Stimulated activated CD8-positive, alpha-beta memory T cell treated with anti-CD3 and anti-CD28 coated beads, Interleukin-7, amount 100 ng/mL, for 4 hours (primary cell): ENCODE data around the gene PLCL1.
"Not testable (repeated sequence)": the region's sequence is repeated elsewhere in the genome, so short reads cannot be mapped to it uniquely, and the experiment has no call there.

Source experiments
- DNase-seq, 2 donors: peaks; one replicate each; pipeline ENCODE4 v3.0.0-alpha.2; 2020; ENCODE audit warnings: low read depth in 2 of 2

PLCL1 gene

DNA sequence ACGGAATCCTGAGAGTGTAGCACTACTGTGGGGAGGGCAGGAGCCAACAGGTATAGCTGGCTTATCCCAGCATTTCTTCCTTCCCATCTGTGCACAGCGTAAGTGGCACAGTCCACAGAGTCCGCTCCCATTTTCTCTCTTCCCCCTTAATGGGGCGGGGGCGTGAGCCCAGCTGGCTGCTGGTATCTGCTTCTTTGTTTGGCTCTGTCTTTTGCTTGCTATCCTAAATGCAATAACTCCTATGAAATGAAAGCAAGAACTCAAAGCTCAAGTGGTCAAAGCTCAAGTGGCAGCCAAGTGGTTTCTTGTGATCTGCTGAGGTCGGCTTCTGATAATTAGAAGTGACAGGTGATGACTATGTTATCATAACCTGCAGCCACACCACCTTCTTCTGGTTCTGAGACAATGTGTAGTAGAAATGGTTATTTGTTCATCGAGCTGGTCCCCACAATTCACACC is 192.7 kb downstream of the PLCL1 start:
- no peak for DNase-seq

DNA sequence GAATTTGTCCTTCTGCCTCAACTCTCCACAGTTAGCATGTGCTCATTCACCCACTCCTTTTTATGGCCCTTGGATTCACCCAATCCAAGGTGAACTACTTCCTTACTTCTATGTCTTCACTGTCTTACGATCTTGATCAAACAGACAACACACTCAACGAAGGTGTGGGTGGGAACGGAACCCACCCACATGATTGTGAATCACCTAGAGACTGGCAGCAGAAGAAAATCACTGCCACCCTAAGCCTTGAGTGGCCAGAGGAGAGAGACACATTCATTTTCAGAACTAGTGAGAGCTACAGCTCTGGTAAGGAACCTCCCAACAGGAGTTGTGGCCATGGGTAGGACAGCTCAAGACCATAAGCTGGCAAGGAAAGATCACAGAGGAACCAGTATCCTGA is 194.3 kb downstream of the PLCL1 start:
- DNase-seq = no peak

DNA sequence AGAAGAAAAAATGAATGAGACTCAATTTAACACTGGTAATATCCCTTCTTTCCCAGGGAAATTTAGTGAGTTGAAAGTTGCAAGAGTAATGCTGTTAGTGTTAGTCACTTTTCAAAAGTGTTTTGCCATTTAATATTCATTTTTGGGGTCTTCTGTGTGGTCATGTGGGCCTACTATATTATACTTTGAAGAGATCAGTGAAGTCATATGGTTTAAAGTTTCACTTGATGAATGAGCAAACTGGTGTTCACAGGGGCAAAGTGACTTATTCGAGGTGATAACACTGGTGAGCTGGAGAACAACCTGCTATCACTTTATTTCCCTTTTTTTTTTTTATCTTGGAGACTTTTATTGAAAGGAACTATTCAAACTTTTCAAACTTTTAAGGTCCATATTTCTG is 196.0 kb downstream of the PLCL1 start:
- DNase-seq = no peak

DNA sequence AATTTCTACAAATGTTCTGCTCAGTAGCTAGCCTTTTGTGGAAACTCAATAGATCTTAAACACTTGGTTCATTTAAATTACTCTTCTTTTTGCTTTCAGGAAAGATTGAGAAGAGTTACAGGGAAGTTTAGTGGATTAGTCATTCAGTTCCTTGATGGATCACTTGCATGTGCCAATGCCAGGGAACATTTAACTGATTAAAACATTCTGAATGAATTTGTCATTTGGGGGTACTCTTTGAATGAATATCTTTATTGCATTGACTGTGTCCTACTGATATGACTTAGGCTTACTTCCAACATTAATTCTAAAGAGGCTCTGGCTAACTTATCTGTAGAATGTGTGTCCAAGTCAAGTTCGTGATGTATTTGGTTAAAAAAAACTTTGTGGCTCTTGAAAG is 199.8 kb downstream of the PLCL1 start:
- DNase-seq = no peak

DNA sequence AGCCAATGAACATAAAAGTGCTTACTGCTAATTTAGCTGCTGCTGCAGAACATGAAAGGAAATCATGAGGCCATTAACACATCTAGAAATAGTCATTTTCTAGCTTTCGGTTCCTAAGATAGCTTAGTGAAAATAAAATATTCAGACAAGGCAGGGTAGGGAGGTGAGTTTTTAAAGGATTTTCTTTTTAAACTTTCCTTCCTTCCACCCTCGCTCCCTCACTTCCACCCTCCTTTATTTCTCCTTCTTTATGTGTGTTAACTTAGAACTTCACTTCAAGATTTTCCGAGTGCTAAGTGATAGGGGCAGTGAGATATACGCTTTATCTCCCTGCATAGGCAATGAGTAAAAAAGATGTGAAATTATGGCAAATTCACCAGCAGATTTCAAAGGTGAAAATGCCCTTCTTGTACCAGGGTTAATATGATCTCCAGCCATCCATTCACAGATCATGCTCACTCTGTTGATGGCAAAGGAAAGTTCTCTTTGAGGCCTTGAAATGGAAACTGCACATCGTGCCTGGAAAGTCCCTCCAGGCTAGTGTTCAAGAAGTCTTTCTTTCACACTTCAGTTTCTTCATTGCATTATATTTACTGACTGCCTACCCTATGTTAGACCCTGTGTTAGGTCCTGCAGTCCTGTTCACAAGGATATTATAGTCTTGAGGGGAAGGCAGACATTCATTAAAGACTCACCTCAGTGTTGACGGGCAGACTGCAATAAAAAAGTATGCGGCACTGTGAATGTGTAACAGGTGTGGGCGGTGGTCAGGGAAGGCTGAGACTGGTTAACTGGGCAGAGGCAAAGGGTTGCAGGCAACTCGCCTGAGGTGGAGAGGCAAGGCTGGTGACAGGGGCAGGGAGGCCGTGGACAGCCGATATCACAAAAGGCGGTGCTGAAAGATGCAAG is 200.8 kb downstream of the PLCL1 start:
- DNase-seq = no peak

DNA sequence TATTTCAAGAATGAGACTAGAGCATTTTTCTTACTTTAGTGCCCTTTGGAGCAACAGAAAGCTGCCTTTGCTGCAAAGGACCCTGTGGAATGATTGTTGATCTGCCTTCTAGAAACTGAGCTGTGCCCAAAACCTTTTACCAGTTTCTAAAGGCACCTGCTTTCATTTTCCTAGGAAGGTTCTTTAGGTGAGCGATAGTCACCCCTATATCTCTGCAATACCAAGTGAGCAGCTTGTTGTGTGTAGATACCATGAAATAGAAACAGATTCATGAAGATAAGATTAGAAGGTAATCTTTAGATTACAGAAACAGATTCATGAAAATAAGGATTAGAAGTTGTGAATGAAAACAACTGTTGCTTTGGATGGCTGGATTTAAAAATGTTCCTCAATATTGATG is 202.3 kb downstream of the PLCL1 start:
- DNase-seq = no peak

DNA sequence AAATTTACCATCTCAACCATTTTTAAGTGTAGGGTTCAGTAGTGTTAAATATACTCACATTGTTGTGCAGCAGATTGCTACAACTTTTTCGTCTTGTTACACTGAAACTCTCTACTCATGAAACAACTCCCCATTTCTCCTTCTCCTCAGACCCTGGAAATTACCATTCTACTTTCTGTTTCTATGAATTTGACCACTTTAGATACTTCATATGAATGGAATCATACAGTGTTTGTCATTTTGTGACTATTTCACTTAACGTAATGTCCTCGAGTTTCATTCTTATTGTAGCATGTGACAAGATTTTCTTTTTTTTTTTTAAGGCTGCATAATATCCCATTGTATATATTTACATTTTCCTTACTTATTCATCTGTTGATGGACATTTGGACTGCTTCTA is 203.8 kb downstream of the PLCL1 start:
- no peak for DNase-seq

DNA sequence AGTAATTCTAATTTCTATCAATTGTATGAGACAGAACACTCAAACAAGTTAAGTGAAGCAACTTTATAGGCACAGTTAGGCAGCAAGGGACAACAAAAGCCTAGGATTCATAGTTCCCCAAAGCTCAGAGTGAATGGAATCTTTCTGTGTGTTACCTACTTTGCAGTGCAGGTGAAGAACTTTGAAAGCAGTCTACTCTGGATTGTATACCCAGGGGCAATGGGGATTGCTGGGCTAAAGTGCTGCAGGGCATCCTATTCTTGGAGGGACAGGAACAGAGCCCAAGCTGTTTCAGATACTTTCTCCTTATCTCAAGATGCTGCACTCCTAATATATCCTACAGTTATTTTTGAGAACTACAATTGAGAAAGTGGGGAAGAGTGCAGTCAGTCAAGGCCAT is 207.6 kb downstream of the PLCL1 start:
- DNase-seq = no peak

DNA sequence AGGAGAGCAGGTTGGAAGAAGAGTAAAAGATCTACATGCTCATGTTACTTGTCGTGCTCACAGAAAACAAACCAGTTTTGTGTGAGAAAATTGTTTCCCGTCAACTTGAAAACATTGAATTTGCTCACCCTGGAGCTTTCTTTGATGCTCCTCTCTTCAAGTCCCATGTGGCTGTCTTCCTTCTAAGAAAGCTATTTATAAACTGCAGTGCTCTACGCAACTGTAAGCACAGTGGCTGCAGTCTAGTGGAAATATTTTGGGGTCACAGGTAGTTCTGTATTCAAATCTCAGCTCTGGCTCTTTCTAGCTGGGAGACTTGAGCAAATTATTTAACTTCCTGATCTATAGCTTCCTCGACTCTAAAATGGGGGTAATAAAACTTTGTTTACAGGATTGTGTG is 211.8 kb downstream of the PLCL1 start:
- DNase-seq = no peak

DNA sequence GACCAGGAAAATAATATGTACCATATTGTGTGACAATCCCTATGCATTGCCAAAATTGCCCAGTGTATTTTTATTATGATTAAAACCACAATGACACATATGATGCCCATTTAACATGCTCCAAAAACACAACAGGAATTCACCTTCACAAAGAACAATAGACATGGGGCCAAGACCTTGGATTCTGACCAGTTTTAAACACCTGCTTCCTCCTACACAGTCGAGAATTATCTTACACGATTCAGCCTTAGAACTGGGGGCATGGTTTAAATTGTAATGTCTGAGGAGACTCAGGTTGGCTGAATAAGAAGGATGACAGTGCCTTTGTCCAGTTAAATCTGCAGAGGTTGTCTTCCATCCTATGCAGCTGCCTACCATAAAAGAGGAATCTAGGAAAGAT is 212.7 kb downstream of the PLCL1 start:
- no peak for DNase-seq

DNA sequence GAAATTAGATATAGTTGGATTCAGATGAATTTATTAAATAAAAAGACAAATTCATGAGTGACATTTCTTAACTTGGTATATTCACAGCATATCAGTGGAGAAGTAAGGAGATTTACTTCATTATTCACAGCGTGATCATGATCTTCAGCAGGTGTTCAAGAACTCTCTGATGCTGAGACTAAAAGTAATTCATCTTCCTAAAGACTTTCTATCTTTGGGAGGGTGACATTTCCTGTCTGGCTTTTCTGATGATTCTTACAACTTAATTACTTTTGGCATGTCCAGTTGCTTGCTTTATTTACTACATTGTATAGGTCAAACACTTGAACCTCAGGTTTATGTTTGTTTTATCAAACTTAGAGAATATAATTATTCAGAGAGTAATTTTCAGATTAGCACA is 224.6 kb downstream of the PLCL1 start:
- no peak for DNase-seq

DNA sequence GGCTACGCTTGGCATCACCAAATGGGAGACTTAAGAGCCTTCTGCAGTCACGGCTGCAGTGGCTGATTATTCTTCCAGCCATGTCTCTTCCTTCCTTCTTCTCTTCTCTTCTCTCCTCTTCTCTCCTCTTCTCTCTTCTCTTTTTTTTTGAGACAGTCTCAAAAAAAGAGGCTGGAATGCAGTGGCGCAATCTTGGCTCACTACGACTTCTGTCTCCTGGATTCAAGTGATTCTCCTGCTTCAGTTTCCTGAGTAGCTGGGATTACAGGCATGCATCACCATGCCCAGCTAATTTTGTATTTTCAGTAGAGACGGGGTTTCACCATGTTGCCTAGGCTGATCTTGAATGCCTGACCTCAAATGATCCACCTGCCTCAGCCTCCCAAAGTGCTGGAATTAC is 225.2 kb downstream of the PLCL1 start:
- not testable (repeated sequence) for DNase-seq

DNA sequence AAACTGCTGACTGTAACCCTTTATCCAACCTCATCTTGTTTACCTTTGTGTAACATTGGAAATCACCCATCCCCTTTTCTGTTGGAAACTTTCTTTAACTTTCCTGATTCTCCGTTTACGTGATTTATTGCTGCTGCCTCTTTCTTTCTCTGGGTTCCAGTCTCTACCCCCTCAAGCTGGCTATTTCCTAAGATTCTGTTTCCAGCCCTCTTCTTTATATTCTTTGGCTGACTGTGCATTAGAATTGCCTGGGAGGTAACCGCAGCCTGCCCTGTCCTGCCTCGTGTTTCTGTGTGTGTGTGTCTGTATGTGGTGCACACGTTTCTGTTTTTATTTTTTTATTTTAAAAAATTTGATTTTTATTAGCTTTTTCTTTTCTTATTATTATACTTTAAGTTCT is 229.2 kb downstream of the PLCL1 start:
- DNase-seq = no peak

DNA sequence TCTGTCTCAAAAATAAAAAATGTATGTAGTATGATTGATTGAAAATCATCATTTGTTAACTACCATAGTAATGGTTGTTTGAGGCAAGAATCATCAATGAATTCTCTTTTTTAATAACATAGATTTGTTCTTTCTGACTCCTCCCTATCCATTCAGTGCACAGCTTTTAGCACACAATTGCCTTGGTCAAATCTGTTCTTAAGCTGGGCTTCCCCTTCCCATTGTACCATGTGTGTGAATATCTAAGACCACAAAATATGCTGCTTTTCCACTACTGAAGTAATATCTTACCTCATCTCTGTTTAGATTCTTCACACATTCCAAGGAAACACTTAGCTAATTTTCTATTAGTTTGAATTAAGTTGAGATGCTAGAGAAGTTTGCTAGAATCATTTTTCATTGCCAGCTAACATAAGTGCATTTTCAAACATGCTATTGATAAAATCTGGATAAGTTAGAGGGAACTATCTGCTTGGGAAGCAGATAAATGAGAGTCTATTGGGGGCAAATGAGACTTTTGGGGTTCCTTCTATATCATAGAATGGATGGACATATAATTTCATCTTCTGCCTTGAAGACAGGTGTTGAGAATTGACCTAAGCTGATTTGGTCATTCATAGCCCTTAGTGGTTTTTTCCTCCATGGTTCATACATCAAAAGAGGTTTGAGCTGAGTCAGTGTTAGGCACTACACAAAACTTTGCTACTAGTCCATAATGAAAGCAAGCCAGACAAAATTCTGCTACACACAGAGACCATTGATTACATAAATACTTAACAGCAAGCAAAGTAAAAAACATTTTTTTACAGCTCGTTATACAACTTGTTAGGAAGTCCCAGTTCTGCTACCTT is 231.9 kb downstream of the PLCL1 start:
- DNase-seq = no peak

DNA sequence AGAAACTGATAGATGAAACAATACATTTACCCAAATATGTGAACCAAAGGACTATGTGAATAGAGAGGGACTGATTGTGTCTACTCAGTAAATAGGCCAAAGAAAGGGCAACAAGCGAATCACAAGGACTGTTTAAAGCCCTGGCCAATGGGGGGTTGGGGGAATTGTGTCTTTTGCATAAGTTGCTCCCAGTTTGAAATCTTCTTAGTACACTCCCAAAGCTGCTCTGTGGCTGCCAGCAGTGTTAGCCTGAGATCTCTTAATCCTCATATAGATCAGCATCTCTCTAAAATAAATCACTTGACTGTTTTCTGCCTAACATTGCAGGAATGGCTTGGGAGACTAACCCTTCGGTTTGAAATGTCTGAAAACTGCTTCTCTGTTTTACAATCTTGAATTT is 236.4 kb downstream of the PLCL1 start:
- DNase-seq = no peak

DNA sequence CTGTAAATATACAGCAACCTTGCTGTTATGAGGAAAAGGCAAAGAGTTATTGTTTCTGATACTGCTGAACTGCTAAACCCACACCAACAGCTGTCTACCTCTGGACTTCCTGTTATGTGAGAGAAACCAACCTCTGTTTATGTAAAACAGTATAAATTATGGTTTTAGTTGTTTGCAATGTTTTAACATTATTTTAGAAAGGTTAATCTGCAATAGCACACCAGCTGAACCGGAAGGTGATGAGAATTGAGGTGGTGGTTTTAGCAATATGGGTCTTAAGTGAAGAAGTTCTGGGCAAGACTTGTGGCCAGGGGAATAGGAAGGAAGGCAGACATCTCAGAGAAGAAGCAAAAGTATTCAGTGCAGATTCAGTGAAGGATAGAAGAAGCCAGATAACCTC is 237.8 kb downstream of the PLCL1 start:
- DNase-seq = no peak

DNA sequence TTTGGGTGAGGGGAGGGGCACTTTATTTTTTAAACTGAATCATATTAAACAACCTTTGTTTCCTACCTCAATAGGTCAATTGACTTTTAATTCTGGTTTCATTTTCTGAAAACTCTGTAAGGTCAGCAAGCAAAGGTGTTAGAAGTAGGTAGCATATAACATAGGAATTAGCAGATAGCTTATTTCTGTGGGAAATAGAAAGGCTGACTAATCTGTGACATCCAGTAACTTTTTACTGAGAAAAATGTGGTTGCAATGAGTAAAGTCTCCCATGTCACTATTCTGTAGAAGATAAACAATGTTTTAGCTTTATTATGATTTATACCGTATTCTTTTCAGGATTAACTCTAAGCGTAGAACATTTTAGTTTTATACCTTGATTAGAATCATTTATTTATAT is 240.4 kb downstream of the PLCL1 start:
- DNase-seq = no peak

DNA sequence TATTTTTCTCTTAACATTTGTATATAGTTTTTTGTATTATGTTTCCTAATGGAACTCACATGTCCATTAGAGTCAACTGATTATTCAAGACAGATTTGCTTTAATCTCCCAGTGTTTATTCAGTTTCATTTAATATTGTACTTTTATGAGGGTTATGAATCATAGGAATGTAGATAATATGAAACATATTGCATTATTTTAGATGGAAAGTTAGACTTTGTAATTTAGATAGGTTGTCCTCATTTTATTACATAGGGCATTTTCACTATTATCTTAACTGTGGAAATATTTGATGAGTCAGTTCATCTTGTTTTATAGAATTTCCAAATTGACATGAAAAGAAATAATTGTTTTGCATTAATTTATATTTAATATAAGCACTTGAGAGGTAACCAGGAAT is 240.8 kb downstream of the PLCL1 start:
- no peak for DNase-seq

DNA sequence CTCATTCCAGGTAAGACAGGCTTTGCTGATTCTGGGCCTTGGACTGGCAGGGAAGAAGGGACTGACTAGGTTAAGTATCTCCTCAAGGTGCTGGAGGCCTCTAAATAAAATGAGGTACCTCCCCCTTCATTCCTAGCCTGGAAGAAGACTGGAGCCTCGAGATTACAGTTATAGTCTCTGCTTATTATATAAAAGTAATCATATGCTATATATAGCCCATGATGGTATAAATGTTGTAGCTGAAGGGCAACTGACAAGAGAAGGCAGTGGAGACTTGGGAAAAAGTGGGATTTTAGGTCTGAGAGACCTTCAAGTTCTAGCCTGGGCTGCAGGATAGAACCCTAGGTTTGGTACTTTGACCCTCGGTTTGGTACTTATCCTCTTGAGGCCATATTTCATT is 248.3 kb downstream of the PLCL1 start:
- no peak for DNase-seq

DNA sequence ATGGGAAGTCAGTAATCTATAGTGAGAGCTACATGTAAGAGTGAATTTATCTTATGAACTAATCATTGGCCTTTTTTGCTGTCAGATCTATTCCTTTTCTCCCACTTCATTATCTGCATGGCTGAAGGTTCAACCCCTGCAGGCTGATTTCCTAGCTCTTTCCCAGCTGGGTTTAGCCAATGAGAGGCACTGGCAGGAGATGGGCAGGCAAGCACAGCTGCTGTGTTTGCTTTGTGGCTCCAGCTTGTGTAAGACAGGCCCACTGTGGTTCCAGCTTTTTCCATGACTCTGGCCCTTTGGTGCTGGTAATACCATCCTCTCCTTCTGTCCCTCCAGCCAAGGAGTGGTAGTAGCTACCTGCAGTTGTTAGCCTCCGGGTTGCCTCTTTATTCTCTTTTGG is 248.8 kb downstream of the PLCL1 start:
- no peak for DNase-seq

DNA sequence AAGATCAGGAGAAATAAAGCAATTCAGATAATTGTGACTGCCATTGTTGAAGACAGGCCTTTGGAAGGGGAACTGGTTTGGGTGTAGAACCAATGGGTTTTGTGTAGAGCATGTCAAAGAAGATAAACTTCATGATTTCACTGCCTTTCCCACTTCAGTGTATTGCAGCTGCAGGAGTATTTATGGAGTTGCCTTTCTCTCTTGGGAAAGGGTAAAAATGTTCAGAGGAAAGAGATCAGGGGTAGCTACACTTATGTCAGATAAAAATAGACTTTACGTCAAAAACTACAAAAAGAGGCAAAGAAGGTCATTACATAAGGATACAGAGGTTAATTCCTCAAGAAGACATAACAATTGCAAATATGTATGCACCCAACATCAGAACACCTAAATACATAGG is 249.4 kb downstream of the PLCL1 start:
- no peak for DNase-seq

DNA sequence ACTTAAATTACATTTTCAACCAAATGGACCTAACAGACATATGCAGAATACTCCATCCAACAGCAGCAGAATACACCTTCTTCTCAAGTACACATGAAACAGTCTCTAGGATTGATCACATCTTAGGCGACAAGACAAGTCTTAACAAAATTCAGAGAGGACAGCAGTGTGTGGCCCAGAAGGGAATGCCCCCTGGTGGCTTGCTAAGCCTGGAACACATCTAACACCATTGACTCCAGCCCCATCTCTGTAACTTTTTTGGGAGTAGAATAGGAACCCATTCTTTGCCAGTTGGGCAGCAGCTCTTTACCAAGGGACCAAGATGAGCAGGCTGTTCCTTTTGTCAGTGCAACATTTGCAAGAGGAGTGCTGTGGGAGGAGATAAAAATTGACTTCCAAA is 249.9 kb downstream of the PLCL1 start:
- DNase-seq = peak in 1 of 2 donors; percentile 2

DNA sequence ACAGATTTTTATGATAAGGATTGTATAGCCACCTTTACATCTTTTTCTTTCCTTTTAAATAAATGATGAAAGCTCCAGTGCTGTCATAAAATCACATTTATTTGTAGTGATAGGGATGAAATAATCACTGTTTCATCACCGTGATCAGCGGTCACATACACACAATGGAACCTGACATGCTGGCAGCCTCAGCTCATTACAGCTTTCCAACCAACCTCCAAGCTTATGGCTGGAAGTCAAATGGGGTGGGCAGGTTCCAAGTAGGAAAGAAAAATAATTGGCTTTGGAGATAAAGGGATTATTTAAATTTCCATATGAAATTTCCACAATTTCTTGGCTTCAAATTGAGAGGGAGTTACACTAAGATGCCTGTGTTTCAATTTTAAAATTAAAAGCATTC is 251.3 kb downstream of the PLCL1 start:
- DNase-seq = no peak
